GM12892 (cell line): ENCODE measurements around the gene B4GALT2.

Experiments used
- DNase-seq: peaks from one replicate; pipeline ENCODE4 v3.0.0; 2011; ENCODE audit not compliant: insufficient read length
- FAIRE-seq: peaks from 2 replicates; lab custom pipeline; 2011; peaks lifted over from hg19 to GRCh38; lab: Jason Lieb, UNC
- POLR2A ChIP-seq: IDR thresholded peaks from 2 replicates; pipeline ENCODE4 v1.6.1; 2011; ENCODE audit warnings: low read depth, low read length, control low read depth
- POLR2AphosphoS5 ChIP-seq: IDR thresholded peaks from 2 replicates; pipeline ENCODE4 v1.6.1; 2011; ENCODE audit warnings: low read depth, low read length, control low read depth
- TAF1 ChIP-seq: IDR thresholded peaks from 2 replicates; pipeline ENCODE4 v1.6.1; 2011; ENCODE audit warnings: low read depth, mild to moderate bottlenecking, control low read depth, low read length, borderline replicate concordance

B4GALT2 gene

DNA sequence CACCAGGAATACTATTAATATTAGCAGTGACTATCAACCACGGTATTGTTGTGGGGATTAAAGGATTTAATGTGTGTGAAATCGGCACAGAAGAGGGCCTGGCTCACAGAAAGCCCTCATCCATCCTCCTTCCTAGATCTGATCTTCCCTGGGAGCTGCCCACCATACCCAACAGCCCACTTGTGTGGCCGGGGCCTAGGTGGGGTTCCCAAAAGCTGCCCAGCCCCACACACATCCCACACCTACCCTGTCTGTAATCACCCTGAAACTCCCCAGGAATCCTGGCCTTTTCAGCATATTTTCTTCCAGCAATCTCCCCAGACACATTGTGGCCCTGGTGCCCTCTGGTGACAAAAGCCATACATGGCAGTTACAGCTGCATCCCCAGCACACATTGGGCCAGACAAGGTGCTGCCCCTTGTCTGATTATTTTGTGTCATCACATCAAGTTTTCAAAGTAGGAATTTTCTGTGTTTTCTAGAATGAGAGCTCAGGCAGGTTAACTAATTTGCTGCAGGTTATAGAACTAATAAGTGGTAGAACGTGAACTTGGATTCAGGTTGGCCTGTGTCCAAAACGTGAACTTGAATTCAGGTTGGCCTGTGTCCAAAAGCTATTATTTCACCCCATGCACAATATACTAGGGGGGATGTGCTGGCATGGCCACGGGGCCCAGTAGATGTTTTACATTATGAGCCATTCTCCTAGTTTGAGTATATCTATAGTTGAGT lies 57.6 kb downstream of the B4GALT2 start:
- DNase-seq (no peak), FAIRE-seq (peak; percentile 94)
- no peak for TF ChIP-seq TAF1
- no peak for TF ChIP-seq POLR2A
- TF ChIP-seq POLR2AphosphoS5 = no peak

DNA sequence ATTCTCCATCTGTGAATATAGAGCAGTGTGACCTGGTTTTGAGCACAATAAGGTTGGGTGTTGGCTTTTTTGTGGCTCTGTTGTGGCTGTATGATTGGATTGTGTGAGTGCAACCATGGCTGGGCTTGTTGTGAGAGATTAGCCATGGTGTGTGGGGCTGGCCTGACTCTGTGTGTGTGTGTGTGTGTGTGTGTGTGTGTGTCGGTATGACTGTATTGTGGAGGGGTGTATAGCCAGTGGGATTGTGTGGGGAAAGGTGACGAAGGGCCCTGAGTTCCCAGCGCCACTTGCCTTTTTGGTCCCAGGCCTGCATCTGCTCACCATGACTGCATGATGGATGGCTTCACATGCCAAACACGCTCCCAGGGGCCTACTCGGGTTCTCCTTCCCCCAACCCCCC lies 58.1 kb downstream of the B4GALT2 start:
- TF ChIP-seq POLR2A = no peak
- TF ChIP-seq POLR2AphosphoS5 = no peak
- TF ChIP-seq TAF1 = no peak
- no peak for DNase-seq
- FAIRE-seq = no peak

DNA sequence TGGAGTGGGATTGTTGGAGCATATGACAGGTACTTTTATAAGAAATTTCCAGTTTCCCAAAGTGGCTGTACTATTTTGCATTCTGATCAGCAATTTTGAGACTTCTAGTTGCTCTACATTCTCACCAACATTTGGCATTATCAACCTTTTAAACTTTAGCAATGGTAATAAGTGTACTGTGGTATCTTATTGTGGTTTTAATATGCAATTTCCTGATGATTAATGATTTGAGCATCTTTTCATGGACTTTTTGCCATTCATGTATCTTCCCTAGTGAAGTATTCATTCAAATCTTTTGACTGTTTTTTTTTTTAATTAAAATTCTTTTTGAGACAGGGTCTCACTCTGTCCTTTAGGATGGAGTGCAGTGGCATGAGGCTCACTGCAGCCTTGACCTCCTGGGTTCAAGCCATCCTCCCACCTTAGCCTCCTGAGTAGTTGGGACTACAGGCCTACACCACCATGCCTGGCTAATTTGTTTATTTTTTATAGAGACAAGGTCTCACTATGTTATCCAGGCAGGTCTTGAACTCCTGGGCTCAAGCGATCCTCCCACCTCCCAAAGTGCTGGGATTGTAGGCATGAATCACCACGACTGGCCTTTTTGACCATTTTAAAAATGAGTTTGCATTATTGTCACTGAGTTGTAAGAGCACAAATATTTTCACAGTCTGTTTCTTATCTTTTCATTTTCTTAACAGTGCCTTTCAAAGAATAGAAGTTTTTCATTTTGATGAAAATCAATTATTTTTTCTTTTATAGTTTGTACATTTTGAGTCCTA lies 60.1 kb downstream of the B4GALT2 start:
- FAIRE-seq = no peak
- DNase-seq = no peak

DNA sequence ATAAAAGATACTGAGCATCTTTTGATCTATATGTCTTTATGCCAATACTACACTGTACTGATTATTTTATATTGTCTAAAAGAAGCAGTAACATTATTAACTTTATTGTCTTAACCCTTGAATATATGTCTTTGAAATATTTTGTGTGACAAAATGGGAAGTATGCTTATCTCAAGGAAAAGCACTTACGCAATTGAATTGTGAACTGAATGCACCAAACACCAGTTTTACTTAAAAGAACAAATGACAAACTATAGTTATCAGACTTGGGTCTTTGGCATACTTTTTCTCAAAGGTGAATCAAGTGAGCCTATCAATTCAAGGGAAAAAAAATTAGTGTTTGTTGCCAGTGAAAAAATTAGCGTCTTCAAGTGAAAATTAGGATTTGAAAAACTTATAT lies 61.4 kb downstream of the B4GALT2 start:
- no peak for TF ChIP-seq POLR2AphosphoS5
- FAIRE-seq (no peak), DNase-seq (no peak)

More for the DNA sequence above, 60.1 kb downstream of the B4GALT2 start:
- TF ChIP-seq TAF1 = no peak
- TF ChIP-seq POLR2AphosphoS5 = no peak
- no peak for TF ChIP-seq POLR2A
